GM12801 (cell line): ENCODE results near the gene CMTM2.

ENCODE experiments used
- TF ChIP-seq, protein P1 (sequence below): IDR thresholded peaks from one replicate; pipeline ENCODE4 v1.5.1; 2011; ENCODE audit warnings: control low read depth; ENCODE audit not compliant: insufficient read length; ENCODE audit errors: extremely low read depth

CMTM2 gene

GRCh38 chr16:66629856-66630255, 50.6 kb downstream of the CMTM2 start:
- TF ChIP-seq, protein P1, sequence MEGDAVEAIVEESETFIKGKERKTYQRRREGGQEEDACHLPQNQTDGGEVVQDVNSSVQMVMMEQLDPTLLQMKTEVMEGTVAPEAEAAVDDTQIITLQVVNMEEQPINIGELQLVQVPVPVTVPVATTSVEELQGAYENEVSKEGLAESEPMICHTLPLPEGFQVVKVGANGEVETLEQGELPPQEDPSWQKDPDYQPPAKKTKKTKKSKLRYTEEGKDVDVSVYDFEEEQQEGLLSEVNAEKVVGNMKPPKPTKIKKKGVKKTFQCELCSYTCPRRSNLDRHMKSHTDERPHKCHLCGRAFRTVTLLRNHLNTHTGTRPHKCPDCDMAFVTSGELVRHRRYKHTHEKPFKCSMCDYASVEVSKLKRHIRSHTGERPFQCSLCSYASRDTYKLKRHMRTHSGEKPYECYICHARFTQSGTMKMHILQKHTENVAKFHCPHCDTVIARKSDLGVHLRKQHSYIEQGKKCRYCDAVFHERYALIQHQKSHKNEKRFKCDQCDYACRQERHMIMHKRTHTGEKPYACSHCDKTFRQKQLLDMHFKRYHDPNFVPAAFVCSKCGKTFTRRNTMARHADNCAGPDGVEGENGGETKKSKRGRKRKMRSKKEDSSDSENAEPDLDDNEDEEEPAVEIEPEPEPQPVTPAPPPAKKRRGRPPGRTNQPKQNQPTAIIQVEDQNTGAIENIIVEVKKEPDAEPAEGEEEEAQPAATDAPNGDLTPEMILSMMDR, result no peak

DNA sequence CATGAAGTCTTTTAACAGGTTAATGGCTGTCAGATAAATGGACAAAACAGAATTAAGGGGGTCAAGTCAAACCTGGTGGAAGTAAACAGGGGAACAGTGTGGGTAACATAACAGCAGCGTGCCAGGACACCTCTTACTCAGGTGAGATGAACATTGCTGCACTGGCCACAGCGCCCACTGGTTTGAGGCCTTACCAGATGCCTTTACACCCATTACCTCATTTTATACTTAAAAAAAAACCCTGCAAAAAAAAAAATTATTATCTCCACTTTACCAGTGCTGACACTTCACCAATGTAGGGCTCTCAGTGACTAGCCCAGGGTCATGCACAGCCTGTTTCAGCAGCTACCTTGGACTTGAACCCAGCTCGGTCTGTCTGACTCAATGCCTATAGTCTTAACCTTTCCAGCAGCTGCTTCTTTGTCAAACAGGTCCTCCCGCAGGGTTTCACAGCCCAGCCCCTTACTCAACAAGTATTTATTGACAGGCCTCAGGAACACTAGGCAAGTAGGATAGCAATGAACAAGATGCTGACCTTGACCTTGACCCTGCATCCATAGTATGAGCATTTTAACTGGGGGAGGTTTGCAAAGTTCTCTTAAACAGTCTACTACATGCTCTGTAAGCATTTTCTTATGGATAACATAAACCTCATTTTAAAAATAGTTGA, 55.4 kb downstream of the CMTM2 start:
- TF ChIP-seq, protein P1, result no peak

DNA sequence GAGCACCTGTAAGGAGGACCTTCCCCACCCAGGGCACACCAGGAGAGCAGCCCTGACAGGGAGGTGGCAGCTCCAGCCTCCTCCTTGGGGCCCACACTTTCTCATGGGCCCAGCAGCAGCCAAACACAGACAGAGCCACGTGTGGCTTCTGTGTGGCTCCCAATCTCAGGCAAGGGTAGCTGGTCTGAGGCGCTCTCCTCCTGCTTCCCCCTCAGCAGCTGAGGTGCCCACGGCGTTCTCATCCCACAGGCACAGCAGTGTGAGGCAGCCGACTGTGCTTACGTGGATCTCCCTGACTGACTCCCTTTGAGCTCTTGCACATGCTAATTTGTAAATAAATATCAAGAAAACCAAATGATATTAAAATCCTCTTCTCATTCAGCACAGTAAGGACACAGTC, 56.1 kb downstream of the CMTM2 start:
- TF ChIP-seq, protein P1, result no peak

DNA sequence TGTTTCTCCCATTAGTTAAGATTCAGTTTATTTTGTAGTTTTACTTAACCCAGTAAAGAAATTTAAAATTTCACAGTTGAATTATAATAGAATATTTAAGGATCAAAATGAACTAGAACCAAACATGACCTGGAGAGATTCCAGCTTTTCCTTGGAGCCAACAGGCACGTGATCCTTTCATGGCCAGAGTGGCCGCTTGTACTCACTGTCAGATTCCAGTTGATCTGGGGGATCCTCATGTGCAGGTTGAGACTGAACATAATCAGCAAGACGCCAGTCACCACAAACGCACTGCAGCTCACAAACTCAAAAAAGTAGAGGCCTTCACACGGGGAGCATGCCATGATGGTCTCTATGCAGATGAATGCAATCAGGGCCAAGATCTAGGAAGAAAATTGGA, 56.9 kb downstream of the CMTM2 start:
- TF ChIP-seq, protein P1, result no peak

DNA sequence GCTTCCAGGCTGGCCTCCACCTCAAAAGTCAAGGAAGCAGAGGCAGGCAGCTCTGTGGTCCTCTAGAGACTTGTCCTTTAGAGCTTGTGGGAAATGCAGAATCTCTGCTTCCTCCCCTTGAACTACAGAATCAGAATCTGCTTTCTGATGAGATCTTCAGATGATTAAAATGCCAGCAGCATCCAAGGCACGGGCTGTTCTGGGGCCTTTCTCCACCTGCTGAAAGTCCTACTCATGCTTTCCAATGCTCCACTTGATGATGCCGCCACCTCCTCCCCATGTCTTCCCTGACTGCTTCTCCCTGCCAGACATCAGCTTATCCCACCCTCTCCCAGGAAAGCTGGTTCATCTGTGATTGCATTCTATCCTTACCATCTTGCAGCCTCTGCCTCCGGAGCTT, 58.5 kb downstream of the CMTM2 start:
- TF ChIP-seq, protein P1, result no peak
